Neural progenitor cell (in vitro differentiated cells): ENCODE data around the gene TASP1.

Experiments used
- CTCF ChIP-seq: fragments of 200-600 bp; sonication (generic); IDR thresholded peaks from 2 replicates; pipeline ENCODE4 v1.5.1; 2017; ENCODE audit warnings: antibody characterized with exemption, mild to moderate bottlenecking
- EZH2 ChIP-seq: fragments of 200-600 bp; sonication (generic); IDR thresholded peaks from 2 replicates; pipeline ENCODE4 v1.6.1; 2017; ENCODE audit warnings: antibody characterized with exemption, mild to moderate bottlenecking, moderate library complexity

DNA sequence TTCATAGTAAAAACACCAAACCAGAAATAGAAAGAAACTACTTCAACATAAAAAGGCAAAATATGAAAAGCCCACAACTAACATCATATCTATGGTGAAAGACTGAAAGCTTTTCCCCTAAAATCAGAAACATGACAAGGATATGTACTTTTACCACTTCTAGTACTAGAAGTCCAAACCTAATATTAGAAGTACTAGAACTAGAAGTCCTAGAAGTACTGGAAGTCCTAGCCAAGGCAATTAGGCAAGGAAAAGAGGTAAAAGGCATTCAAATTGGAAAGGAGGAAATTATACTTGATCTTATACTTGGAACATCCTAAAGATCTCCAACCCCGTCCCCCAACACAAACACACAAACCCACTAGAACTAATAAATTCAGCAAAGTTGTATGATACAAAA lies 74.9 kb downstream of the TASP1 start:
- TF ChIP-seq CTCF (no peak), EZH2 (no peak)
